ENCODE measurements around the gene LRRK1. TPM values are rescaled to one million over a fixed set of nuclear protein-coding genes. Genes with fewer than 3 reads are reported as not detected.

LRRK1 gene
- total RNA-seq, 4 donors from 2014 or later: 52.7 to 107 (median 82.7) TPM

DNA sequence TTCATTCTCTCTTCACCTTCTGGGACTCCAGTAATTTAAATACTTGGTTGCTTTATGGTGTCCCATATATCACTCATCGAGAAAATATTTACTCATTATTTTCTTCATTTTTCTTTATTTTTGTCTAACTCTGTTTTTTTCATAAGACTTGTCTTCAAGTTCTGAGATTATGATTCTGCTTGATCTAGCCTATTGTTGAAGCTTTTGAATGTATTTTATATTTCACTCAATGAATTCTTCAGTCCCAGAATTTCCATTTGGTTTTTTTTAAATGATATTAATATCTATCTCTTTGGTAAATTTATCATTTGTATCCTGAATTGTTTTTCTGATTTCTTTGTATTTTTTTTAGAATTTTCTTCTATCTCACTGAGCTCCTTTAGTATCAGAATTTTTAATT, 117.0 kb downstream of the LRRK1 start:
- in situ Hi-C loops (cut with MboI; ENCODE audit: low pct_ligation_motif_present in 1 of 4, low pct_unique_long_range_greater_than_20kb in 1 of 4, low sequenced_read_pairs in 3 of 4): no loop called here
- peaks cover 0 to 29% (median 10%) of the 10 kb centered on the region in 4 donors for H3K36me3 ChIP-seq
- no peak for TF ChIP-seq POLR2A (IDR thresholded peaks at IDR 0.05)
- no peak for TF ChIP-seq EP300 (IDR thresholded peaks at IDR 0.05; ENCODE audit: low read depth)
- no peak for TF ChIP-seq POLR2AphosphoS5 (IDR thresholded peaks at IDR 0.05)
- TF ChIP-seq, protein P1, sequence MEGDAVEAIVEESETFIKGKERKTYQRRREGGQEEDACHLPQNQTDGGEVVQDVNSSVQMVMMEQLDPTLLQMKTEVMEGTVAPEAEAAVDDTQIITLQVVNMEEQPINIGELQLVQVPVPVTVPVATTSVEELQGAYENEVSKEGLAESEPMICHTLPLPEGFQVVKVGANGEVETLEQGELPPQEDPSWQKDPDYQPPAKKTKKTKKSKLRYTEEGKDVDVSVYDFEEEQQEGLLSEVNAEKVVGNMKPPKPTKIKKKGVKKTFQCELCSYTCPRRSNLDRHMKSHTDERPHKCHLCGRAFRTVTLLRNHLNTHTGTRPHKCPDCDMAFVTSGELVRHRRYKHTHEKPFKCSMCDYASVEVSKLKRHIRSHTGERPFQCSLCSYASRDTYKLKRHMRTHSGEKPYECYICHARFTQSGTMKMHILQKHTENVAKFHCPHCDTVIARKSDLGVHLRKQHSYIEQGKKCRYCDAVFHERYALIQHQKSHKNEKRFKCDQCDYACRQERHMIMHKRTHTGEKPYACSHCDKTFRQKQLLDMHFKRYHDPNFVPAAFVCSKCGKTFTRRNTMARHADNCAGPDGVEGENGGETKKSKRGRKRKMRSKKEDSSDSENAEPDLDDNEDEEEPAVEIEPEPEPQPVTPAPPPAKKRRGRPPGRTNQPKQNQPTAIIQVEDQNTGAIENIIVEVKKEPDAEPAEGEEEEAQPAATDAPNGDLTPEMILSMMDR (IDR thresholded peaks at IDR 0.05): no peak

GRCh38 chr15:101037090-101037830, 118.1 kb downstream of the LRRK1 start:
- Histone ChIP-seq H3K27ac (no peak overlapping the region), H3K4me3 (no peak overlapping the region), H3K9me3 (peaks cover 6 to 9% of the 10 kb centered on the region in 2 donors), H3K36me3 (peaks cover 0 to 29% (median 10%) of the 10 kb centered on the region in 4 donors), H3K27me3 (no peaks in the 10 kb centered on the region), H3K4me1 (no peaks in the 10 kb centered on the region)
- in situ Hi-C loops (cut with MboI; ENCODE audit: low pct_ligation_motif_present in 1 of 4, low pct_unique_long_range_greater_than_20kb in 1 of 4, low sequenced_read_pairs in 3 of 4): no loop called here
- 100% methylated on average over 1 of the region's 3 CpGs; no CpG with 5 or more reads in 1 of the 2 donors for WGBS, 2 donors (ENCODE audit: low coverage in 1 of 2)
- intact Hi-C loops (cut with DNase I; ENCODE audit: low total_unique reads): no loop called here
- TF ChIP-seq POLR2A (IDR thresholded peaks at IDR 0.05): no peak
- no peak for TF ChIP-seq POLR2AphosphoS5 (IDR thresholded peaks at IDR 0.05)
- TF ChIP-seq EP300 (IDR thresholded peaks at IDR 0.05; ENCODE audit: low read depth): no peak
- TF ChIP-seq, protein P1 (IDR thresholded peaks at IDR 0.05): no peak
- peak; percentile 3 for DNase-seq

More for the DNA sequence above, 117.0 kb downstream of the LRRK1 start:
- H3K4me3 ChIP-seq: no peak overlapping the region
- H3K27ac ChIP-seq: no peak overlapping the region
- no peaks in the 10 kb centered on the region for H3K4me1 ChIP-seq
- H3K9me3 ChIP-seq: peaks cover 6 to 9% of the 10 kb centered on the region in 2 donors
- no peaks in the 10 kb centered on the region for H3K27me3 ChIP-seq
- WGBS, 2 donors (ENCODE audit: low coverage in 1 of 2): 91 to 100% methylated on average over 1 of the region's 1 CpG
- DNase-seq: no peak
- intact Hi-C loops (cut with DNase I; ENCODE audit: low total_unique reads): no loop called here

DNA sequence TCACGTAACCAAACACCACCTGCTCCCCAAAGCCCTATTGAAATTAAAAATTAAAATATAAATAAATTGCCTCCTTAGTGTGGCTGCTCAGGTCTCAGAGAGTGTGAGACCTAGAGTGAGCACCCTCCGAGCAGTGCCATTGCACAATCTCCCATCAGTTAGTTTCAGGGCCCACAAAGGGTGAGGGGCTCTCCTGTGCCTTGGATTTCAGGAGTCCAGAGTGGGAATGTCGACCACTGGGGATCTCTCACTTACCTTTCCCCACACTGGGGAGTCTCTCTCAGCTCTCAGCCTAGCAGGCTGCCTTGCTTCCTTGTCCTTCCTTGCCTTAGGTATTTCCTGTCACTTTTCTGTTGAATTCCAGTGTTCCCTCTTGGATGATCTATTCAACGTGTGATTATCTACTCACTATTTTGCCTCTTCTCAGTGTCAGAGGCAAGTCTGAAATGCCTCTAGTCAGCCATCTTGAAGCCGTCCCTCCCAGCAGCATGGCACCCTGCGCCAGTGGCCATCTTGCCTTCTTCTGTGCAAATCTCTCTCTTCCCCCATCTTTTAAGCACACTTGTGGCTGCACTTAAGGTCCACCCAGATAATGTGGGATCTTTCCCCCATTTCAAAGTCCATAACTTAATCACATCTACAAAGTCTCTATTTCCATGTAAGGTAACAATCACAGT, 119.3 kb downstream of the LRRK1 start:
- in situ Hi-C loops (cut with MboI; ENCODE audit: low pct_ligation_motif_present in 1 of 4, low pct_unique_long_range_greater_than_20kb in 1 of 4, low sequenced_read_pairs in 3 of 4): no loop called here
- peaks cover 0 to 24% (median 6%) of the 10 kb centered on the region in 4 donors for H3K36me3 ChIP-seq
- TF ChIP-seq POLR2AphosphoS5 (IDR thresholded peaks at IDR 0.05): no peak
- TF ChIP-seq, protein P1 (IDR thresholded peaks at IDR 0.05): no peak
- TF ChIP-seq POLR2A (IDR thresholded peaks at IDR 0.05): no peak
- TF ChIP-seq EP300 (IDR thresholded peaks at IDR 0.05; ENCODE audit: low read depth): no peak
- WGBS, 2 donors (ENCODE audit: low coverage in 1 of 2): 84 to 91% methylated on average over 4 to 6 of the region's 6 CpGs
- DNase-seq: no peak
- peaks cover 6 to 9% of the 10 kb centered on the region in 2 donors for H3K9me3 ChIP-seq
- intact Hi-C loops (cut with DNase I; ENCODE audit: low total_unique reads): no loop called here
- no peaks in the 10 kb centered on the region for H3K27me3 ChIP-seq
- H3K4me3 ChIP-seq: no peak overlapping the region
- H3K27ac ChIP-seq: no peak overlapping the region
- no peaks in the 10 kb centered on the region for H3K4me1 ChIP-seq

GRCh38 chr15:101039461-101039860, 120.3 kb downstream of the LRRK1 start:
- Histone ChIP-seq H3K27me3 (no peaks in the 10 kb centered on the region), H3K36me3 (peaks cover 0 to 17% (median 5%) of the 10 kb centered on the region in 4 donors), H3K27ac (no peak overlapping the region), H3K4me1 (no peaks in the 10 kb centered on the region), H3K9me3 (peaks cover 2 to 4% of the 10 kb centered on the region in 2 donors), H3K4me3 (no peak overlapping the region)
- TF ChIP-seq POLR2A (IDR thresholded peaks at IDR 0.05) (no peak), POLR2AphosphoS5 (IDR thresholded peaks at IDR 0.05) (no peak), EP300 (IDR thresholded peaks at IDR 0.05; ENCODE audit: low read depth) (no peak)
- TF ChIP-seq, protein P1 (IDR thresholded peaks at IDR 0.05): no peak
- peak; percentile 2 for DNase-seq
- in situ Hi-C loops (cut with MboI; ENCODE audit: low pct_ligation_motif_present in 1 of 4, low pct_unique_long_range_greater_than_20kb in 1 of 4, low sequenced_read_pairs in 3 of 4) (no loop called here), intact Hi-C loops (cut with DNase I; ENCODE audit: low total_unique reads) (no loop called here)
- 84 to 85% methylated on average over 3 of the region's 3 CpGs for WGBS, 2 donors (ENCODE audit: low coverage in 1 of 2)

Data from transverse colon (tissue), 4 donors.